ENCODE data around the gene TRNP1.
"Not testable (repeated sequence)": the region's sequence is repeated elsewhere in the genome, so short reads cannot be mapped to it uniquely, and the experiment has no call there.

The TRNP1 gene, protein sequence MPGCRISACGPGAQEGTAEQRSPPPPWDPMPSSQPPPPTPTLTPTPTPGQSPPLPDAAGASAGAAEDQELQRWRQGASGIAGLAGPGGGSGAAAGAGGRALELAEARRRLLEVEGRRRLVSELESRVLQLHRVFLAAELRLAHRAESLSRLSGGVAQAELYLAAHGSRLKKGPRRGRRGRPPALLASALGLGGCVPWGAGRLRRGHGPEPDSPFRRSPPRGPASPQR

DNA sequence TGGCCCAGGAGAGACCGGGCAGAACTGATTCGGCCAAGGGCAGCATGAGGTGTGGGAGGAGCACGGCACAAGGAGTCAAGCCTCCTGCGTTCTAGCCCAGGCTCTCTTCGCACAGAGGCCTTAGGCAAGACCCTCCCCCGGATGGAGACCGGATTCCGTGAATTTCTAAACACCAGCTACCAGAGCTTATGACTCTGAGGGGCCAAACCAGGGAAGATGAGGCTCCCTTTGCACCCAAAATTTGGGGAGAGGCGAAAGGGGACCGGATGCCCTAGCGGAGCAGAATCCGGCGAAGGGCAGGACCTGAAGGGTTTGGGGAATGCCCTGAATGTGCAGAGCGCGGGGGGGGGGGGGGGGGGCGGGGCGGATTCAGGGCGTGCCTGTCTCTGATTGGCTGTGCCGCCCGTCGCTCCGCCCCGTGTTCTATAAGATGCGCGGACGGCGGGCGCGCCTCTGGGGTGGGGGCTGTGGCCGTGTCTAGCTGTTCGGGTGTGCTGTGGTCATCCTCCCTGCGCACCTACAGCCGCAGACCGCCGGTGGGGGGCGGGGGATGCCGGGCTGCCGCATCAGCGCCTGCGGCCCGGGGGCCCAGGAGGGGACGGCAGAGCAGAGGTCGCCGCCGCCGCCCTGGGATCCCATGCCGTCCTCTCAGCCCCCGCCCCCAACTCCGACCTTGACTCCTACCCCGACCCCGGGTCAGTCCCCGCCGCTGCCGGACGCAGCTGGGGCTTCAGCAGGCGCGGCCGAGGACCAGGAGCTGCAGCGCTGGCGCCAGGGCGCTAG lies at the start of gene TRNP1:
Gene TRNP1 (plus strand): TSS at position 456 of the 783 bp plus-strand sequence. CDS start 95 bp downstream, at position 551.
- in situ Hi-C loops (cut with MboI; ENCODE audit: low sequenced_read_pairs), result no loop called here

DNA sequence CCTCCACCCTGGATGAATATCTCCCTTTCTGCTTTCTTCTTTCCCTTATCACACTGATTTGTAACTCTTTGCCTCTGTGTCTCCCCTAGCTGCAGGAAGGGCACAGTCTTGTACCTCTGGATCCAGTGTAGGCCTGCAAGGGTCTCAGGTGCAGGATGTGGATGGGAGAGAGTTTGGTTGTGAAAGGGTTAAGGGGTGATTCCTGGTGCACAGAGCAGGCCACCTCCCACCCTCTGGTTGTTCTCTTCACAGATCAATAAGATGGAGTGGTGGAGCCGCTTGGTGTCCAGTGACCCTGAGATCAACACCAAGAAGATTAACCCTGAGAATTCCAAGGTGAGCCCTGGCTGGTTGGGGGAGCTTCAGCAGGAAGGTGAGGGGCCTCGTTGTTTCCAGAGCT lies 48.4 kb upstream of the TRNP1 start:
- in situ Hi-C loops (cut with MboI; ENCODE audit: low sequenced_read_pairs), result no loop called here

DNA sequence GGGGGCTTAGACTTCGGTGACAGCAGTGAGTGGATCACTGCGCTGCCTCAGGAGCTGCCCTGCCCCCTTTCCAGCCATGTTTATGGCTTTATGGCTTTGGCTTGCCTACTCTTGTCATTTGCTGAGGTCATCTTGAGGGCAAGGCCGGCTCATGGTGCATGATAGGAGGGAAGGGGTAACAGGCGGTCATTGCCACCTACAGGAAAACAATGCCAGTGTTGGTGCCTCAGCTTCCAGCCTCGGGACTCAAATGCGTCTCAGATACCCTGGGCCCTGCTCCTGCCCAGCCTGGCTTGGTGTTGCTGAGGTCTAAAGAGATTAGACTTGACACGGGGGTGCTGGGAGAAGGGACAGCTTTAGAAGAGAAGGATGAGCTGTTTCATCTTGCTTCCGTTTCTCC lies 47.8 kb upstream of the TRNP1 start:
- in situ Hi-C loops (cut with MboI; ENCODE audit: low sequenced_read_pairs), result no loop called here

DNA sequence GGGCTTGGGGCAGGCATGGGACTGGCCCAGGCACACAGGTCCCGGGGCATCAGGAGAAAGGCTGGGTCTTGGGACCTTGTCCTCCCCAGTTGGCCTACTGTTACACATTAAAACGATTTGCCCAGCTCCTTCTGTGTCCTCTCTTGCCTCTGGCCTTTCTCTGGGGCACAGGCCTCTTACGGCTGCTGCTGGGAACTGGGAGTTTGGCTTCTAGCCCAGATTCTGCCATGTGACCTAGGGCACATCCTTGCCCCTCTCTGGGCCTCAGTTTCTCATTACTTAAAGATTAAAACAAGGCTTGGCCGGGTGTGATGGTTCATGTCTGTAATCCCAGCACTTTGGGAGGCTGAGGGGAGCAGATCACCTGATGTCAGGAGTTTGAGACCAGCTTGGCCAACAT lies 47.2 kb upstream of the TRNP1 start:
- in situ Hi-C loops (cut with MboI; ENCODE audit: low sequenced_read_pairs), result no loop called here

DNA sequence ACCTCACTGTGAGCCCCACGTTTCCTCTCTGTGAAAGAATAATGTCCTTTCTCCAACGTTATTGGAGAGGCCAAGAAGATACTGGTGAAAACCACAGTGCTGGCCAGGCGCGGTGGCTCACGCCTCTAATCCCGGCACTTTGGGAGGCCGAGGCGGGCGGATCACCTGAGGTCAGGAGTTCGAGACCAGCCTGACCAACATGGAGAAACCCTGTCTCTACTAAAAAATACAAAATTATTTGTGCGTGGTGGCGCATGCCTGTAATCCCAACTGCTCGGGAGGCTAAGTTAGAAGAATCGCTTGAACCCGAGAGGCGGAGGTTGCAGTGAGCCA lies 44.8 kb upstream of the TRNP1 start:
- in situ Hi-C loops (cut with MboI; ENCODE audit: low sequenced_read_pairs), result not testable (repeated sequence)

DNA sequence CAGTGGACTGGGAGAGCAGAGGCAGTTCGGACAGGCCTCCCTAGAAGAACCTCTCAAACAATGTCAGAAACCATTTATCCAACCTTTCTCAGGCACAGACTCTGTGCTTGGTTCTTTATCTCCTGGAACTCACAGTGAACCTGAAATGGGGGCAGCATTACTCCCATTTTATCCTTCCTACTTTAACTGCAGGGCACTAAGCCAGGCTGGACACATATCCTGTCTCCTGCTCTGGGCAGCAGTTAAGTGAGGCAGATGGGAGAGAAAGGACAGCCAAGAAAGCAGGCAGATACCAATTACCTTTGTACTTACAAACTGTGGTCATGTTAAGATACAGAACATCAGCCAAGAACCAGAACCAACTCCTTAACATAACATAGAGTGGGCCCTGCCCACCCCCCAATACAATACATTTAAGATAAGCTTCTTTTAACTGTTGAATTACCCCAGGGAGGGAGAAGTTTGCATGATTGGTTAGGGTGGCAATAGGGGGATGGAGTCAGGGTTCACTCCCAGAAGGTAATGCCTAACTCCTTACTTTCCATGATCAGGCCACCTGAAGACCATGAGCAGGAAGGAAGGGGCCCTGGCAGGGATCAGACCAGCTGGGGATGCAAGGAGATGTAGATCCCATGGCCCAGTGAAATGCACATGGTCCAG lies 44.1 kb upstream of the TRNP1 start:
- in situ Hi-C loops (cut with MboI; ENCODE audit: low sequenced_read_pairs), result no loop called here

DNA sequence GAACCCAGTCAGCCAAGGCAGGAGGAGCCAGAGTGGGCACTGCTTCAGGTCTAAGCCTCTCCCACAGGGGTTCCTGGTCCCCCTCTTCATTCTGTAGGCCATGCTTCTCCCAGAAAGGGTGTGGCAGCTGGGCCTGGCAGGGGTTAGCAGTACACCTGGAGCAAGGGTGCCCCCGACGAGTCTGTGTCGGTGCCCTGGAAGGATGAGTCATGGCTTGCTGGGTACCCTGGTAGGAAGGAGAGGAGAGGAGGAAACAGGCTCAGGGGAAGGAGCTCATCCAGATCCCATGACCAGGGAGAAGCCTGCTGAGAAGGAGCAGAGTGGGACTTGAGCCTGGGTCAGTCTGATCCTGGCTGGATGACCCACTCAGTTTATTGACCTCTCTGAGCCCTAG lies 43.6 kb upstream of the TRNP1 start:
- in situ Hi-C loops (cut with MboI; ENCODE audit: low sequenced_read_pairs), result no loop called here

DNA sequence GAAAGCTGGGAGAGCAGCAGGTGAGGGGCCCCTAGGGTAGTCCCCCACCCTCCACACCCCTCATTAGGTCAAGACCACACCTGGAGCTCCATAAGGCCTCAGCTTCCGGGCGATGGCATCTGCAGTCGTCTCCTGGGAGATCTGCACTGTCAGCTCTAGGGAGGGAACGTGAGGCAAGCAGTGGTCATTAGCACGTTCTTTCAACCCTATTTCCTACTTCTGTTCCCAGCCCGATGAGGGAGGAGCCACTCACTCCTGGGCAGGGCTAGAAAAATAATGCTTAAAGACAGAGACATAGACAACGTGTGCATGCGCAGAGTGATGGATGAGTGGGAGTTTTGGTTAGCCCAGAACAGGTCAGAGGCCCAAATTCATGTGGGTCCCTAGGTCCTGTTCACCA lies 42.9 kb upstream of the TRNP1 start:
- in situ Hi-C loops (cut with MboI; ENCODE audit: low sequenced_read_pairs), result no loop called here

DNA sequence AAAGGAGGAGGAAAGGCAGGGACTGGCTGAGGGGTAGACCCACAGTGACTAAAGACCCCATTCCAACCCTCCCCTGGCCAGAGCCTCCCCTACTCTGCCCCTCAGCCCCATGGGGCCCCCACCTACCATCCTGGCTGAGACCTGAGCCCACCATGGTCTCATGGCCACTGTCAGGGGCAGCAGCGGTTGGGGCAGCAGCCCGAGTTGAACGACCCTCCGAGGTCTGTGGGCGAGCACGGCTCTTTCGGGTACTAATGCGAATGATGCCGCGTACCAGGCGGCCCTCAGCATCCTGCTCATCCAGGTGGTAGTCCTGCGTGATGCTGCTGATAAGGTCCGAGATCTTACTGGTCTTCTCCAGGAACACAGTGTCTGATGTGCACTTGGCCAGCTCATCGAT lies 42.3 kb upstream of the TRNP1 start:
- in situ Hi-C loops (cut with MboI; ENCODE audit: low sequenced_read_pairs), result no loop called here

DNA sequence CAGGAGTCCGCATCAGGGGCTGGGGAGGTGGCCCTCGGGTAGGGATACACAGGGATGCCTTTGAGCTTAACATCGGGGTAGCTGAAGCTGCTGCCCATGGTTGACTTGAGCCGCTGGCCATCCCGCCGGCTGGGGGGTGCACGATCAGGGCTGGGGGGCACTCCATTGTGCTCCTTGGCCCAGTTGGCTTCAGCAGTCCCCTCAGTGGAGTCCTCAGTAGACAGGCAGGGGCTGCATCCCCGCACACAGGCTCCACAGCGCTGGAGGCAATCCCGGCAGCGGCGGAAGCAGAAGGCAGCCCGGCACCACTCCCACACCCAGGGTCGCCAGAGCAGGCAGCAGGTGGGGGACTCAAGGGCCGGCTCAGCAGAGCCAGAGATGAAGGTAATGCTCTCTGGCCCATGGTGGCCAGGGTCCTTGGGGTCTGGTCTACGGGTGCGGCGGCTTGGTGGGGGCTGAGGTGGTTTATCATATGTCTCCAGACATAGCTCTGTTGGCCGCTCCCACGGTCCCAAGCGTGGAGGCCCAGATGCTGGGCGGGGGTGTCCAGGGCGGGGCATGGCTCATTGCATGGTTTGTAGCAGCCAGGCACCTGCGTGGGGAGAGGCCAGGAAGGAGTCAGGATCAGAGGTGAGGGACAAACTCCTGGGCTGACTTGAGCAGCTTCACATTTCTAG lies 41.5 kb upstream of the TRNP1 start:
- in situ Hi-C loops (cut with MboI; ENCODE audit: low sequenced_read_pairs), result no loop called here

DNA sequence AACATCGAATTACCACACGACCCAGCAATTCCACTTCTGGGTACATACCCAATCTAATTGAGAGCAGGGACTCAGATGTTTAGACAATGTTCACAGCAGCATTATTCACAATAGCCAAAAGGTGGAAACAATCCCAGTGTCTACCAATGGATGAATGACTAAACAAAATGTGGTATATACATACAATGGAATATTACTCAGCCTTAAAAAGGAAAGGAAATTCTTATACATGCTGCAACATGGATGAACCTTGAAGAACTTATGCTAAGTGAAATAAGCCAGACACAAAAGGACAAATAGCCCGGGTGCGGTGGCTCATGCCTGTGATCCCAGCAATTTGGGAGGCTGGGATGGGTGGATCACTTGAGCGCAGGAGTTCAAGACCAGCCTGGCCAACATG lies 40.1 kb upstream of the TRNP1 start:
- in situ Hi-C loops (cut with MboI; ENCODE audit: low sequenced_read_pairs), result no loop called here

DNA sequence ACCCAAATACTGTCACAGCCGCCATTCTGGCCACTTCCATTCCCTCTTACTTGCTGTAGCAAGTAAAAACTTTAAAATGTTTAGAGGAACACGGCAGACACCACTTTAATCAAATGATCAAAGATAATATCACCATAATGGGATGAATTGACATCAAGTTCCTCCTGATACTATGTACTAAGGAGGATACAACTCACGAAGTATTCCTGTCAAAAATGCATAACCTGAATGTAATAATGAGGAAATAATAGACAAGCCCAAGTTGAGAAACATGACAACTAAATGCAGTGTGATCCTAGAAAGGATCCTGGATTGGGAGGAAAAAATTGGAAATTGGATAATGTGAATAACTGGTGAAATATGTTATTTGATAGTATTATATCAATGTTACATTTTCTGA lies 37.2 kb upstream of the TRNP1 start:
- in situ Hi-C loops (cut with MboI; ENCODE audit: low sequenced_read_pairs), result no loop called here

DNA sequence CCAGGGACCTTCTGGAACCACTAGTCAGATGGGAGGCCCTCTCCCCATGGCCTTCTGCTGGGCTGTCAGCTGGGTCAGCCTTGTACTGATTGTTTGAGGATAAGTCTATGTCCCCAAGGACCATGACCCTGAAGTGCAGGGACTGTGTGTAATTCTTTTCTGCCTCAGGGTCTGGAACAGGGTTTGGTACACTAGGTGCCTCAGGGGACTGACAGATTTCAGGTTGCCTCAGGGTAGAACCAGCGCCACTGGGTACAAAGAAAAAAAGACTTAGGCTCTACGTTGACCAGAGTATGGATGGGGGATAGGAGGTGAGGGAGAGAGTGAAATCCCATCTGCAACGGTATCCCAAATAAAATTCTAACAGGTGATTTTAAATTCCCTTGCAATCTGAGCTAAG lies 36.2 kb upstream of the TRNP1 start:
- in situ Hi-C loops (cut with MboI; ENCODE audit: low sequenced_read_pairs), result no loop called here

DNA sequence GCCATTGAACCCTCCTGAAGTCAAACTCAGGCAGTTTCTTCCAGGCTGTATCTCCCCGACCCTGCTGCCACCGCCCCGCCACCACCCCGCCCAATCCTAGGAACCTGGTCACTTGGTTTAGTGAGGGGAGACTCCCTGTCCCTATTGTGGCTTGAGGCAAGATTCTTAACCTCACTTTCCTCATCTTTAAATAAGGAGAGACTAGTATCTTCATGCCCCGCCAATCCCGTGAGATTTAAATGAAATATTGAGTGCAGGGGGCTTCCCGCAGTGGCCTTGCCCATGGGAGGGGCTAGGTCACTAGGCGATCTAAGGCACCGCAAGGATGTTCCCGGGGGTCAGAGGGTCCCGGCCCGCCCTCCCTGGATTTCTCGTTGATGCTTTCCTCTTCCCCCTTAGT lies 34.2 kb upstream of the TRNP1 start:
- in situ Hi-C loops (cut with MboI; ENCODE audit: low sequenced_read_pairs), result no loop called here

DNA sequence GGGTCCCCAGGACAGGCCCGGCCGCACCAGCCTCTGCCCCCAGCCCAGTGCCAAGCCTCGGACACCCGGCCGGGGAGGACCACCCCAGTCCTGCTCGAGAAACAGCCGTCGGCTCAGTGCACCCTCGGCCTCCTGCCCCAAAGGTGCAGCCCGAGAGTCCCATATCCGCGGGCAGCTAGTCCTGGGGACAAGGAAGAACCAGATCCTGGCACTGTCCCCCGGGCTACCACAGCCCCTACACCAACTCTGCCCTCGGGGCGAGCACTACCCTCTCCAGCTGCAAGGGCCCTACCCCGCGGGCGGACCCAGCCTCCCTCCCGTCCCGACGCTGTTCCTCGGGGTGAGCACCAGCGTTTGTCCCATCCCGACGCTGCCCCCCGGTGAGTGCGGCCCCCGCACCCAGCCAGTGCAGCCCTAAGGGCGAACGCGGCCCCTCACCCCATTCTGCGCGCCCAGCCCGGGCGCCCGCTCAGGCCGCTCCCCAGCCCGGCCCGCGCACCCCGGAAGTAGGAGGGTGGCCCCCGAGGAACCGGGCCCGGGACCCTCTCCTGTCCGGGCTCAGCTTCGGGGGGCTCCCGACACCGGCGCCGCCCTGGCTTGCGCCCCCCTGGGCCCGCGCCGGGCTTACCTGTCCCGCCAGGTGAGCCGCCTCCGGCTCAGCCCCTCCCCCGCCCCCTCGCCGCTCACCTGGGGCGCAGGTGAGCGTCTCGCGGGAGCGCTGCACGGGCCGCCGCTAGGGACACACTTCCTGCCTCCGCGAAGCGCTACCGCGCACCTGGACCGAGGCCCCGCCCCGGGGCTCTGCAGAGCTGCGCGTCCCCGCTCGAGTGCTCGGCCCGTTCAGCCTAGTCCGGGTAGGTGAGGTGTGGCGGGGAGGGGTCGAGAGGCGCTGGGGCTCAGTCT lies 33.5 kb upstream of the TRNP1 start, which contains the start of gene KDF1:
Gene KDF1 (minus strand): TSS at position 747 of the 903 bp plus-strand sequence. CDS start 8,088 bp downstream, outside the sequence.
- in situ Hi-C loops (cut with MboI; ENCODE audit: low sequenced_read_pairs), result no loop called here

DNA sequence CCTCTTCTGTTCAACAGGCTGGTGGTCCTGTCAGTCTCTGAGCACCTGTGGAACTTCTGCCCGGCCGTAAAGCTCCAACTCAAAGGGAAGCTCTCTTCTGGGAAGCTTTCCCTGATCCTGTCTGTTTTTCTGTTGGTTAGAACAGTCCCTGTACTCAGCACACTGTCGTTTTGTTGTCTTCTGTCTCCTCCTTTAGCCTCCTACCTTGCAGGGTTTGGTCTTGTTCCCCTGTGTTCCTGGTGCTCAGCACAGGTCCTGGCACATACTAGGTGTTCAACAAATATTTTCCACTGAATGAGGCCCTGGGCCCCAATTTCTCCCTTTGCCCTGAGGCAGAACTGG lies 32.9 kb upstream of the TRNP1 start:
- in situ Hi-C loops (cut with MboI; ENCODE audit: low sequenced_read_pairs), result no loop called here

DNA sequence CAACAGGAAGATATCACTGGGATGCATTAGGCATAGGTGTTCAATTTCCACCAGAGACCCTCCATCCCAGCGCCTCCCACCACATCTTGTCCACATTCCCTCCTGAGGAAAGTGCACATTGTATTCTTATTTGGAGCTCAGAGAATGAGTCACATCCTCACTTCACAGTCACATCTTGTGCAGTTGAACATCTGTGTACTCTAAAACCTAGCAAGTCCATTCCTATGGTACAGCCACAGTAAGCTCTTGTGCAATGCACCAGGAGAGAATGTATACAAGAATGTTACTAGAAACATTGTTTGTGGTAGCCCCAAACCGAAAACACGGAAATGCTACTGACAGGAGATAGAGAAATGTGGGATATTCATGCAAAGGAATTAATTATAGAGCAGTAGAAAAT lies 31.7 kb upstream of the TRNP1 start:
- in situ Hi-C loops (cut with MboI; ENCODE audit: low sequenced_read_pairs), result no loop called here

DNA sequence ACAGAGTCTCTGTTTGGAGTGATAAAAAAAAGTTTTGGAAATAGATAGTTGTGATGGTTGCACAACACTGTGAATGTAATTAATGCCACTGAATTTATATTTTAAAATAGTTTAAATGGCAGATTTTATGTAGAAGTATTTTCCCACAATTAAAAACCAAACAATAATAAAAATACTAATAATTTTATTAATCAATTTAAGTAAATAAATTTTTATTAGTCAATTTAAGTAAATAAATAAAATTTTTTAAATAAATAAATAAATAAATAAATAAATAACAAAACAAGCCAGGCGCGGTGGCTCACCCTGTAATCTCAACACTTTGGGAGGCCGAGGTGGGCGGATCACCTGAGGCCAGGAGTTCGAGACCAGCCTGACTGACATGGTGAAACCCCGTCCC lies 28.3 kb upstream of the TRNP1 start:
- in situ Hi-C loops (cut with MboI; ENCODE audit: low sequenced_read_pairs), result no loop called here

DNA sequence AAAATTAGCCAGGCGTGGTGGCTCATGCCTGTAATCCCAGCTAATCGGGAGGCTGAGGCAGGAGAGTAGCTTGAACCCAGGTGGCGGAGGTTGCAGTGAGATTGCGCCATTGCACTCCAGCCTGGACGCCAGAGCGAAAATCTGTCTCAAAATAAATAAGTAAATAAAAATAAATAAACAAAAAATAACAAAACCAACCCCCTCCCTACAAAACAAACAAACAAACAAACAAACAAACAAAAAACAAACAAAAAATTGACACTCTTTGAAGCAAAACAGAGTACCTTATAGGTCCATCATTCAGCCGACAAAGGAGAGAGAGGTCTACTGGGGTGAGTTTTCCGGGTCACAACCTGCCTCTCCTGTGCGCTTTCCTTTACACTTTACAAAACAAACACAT lies 27.9 kb upstream of the TRNP1 start:
- in situ Hi-C loops (cut with MboI; ENCODE audit: low sequenced_read_pairs), result no loop called here

DNA sequence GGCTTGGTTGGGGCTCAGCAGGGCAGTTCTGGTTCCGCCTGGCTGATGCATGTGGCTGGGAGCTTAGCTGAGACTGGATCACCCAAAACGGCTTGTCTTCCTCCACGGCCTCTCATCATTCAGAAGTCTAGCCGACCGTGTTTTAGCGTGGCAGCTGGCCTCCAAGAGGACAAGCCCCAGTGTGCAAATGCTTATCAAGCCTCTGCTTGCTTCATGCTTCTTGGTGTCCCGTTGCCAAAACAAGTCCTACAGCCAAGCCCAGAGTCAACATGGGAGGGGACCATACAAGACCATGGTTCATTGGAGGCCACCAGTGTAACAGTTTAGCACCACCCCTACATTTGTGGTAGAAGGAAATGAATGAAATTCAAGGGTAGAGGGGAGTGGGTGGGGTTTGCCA lies 22.7 kb upstream of the TRNP1 start:
- in situ Hi-C loops (cut with MboI; ENCODE audit: low sequenced_read_pairs), result no loop called here

DNA sequence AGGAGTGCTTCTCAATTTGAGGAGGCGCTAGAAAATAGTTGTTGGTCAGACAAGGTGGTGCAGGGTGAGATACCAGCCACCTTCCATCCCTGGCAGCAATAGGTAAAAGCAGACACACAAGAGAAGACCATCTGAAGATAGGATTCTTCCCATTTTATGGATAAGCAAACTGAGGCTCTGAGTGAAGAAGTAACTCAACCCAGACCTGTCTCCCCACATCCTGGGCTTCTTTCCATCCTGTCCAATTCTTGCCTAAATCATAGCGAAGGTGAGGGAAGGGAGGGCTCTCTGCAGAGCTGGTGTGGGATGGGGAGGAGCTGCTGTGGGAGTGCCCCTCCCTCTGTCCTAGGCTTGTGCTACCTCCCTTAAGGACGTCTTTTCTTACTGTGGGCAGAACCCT lies 21.9 kb upstream of the TRNP1 start:
- in situ Hi-C loops (cut with MboI; ENCODE audit: low sequenced_read_pairs), result no loop called here
